Stimulated activated CD4-positive, alpha-beta T cell treated with anti-CD3 and anti-CD28 coated beads, Interleukin-1b, Interleukin-23, amount 100 ng/mL, for 48 hours (primary cell): Measurements from ENCODE around the gene MTF1.
"Not testable (repeated sequence)": the region's sequence is repeated elsewhere in the genome, so short reads cannot be mapped to it uniquely, and the experiment has no call there.

ENCODE experiments used
- DNase-seq: peaks from one replicate; pipeline ENCODE4 v3.0.0-alpha.2; 2020

The MTF1 gene

GRCh38 chr1:37782491-37782890 is 76.9 kb downstream of the MTF1 start:
- no peak for DNase-seq

DNA sequence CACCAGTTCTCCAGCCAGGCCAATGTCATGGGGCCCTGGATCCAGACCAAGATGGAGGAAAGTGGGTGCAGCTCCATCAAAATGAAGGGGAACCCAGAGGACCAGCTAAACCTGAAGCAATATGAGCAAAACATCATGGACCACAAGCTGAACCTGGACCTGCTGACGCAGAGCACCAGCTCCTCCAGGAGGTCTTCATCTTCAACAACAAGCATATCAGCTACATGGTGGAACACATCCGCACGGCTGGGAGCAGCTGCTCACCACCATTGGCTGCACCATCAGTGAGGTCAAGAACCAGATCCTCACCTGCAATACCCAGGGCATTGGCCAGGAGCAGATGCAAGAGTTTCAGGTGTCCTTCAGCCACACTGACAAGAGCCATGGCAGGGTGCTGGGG is 80.7 kb downstream of the MTF1 start:
- no peak for DNase-seq

DNA sequence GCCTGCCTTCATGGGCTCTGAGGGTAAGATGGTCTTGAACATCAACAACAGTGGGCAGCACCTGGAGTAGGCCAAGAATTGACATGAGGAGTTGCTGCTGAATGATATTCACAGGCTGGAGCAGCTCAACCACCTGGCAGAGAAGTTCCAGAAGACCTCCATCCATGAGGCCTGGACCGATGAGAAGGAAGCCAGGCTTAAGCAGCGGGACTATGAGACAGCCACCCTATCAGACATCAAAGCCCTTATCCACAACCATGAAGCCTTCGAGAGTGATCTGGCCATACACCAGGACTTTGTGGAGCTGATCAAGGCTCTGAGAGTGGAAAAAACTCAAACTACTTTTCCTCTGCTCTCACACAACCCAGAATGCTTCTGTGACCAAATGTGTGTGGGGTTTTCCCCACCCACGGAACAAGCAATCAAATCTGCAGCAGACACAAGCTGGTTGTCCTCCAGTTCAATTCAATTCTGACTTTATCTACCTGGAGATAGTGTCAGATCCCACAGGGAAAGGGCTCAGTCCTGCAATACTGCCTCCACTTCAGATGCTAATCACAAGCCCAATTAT is 82.4 kb downstream of the MTF1 start:
- no peak for DNase-seq

DNA sequence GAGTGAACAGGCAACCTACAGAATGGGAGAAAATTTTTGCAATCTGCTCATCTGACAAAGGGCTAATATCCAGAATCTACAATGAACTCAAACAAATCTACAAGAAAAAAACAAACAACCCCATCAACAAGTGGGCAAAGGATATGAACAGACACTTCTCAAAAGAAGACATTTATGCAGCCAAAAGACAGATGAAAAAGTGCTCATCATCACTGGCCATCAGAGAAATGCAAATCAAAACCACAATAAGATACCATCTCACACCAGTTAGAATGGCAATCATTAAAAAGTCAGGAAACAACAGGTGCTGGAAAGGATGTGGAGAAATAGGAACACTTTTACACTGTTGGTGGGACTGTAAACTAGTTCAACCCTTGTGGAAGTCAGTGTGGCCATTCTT is 88.0 kb downstream of the MTF1 start:
- not testable (repeated sequence) for DNase-seq

GRCh38 chr1:37767488-37767887 is 91.9 kb downstream of the MTF1 start:
- DNase-seq, result no peak

DNA sequence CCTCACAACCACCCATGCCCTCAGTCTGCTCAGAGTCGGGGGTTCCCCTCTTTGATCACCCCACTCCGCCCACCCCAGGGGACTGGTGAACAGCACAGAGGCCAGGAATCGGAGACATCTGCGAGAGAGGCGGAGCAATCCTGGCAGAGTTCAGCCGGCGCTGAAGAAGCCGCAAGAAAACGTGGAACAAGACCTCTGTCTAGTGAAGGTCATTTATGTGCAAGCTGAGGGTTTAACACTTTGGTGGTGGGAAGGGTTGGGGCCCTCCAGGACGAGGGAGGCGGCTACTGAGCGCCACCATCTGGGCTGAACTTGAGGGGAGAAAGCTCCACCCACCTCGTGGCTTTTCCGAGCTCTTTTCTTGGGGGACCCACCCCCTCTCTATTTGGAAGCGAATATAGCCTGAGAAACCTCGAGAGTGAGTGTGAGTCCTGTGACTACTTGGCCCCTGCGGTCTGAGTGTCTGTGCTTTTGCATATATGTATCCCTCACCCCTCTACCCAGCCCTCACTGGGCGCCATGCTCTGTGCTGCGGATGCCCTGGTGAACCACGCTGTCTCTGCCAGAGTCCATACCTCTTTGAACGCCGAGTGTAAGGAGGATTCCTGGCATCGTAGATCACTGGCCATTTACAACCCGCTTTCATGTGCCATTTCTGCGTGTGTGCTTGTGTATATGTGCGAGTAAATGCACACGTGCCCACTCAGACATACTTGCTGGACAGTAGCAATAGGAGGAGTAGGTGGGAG is 93.3 kb downstream of the MTF1 start:
- peak; percentile 48 for DNase-seq

DNA sequence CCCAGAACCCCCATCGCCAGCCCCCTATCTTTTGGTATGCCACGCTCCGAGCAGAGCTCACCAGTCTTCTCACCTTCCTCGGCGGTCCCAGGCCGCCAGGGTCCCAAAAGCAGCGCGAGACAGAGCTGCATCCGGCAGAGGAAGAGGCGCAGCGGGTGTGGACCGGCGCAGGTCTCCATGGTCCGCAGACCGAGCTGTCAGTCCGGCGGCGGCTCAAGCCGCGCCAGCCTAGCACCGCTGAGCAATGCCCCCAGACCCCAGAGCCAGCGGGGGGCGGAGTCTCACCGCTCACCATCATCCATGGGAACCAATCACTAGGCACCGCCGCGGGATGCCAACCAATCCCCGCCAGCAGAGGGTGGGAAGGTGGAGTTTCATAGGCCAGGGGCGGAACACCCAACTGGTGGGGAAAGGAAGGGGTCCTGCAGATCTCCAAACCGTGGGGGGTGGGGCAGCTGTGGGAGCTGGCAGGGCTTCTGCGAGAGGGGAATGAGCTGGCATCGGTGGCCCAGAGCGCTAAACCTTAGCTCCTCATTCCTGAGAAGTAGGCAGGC is 94.4 kb downstream of the MTF1 start, which contains the start of gene EPHA10:
Gene EPHA10 (minus strand): TSS at position 233 of the 554 bp plus-strand sequence. CDS start 54 bp downstream, at position 179.
- no peak for DNase-seq

DNA sequence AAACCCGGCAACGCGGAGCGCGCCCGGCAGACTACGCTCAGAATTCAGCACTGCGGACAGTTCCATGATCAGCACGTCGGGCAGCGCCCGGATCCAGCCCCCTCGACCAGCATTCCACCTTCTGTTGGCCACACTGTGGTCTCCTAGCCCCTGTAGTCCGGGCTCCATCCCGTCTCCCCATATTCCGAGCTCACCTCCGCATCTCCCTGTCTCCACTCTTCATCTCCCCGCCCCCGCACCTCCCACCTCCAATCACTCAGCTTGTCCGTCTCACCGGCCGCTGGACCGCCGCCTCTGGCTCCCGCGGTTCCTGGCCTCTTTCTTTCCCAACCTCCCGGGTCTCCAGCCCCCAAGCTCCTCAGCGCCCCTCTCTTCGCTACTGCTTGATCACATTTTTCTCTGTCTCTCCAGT is 95.0 kb downstream of the MTF1 start:
- peak; percentile 57 for DNase-seq

- DNase-seq, result no peak
These were observed 95.5 kb downstream of the MTF1 start for GRCh38 chr1:37763791-37764413.

- no peak for DNase-seq
These were observed 96.9 kb downstream of the MTF1 start for GRCh38 chr1:37762516-37762915.

- DNase-seq, result no peak
These were observed 97.8 kb downstream of the MTF1 start for GRCh38 chr1:37761416-37762095.
